ENCODE results near the gene MARK1.
"Not testable (repeated sequence)": the region's sequence is repeated elsewhere in the genome, so short reads cannot be mapped to it uniquely, and the experiment has no call there.

MARK1 gene

GRCh38 chr1:220595179-220595578 is 67.2 kb downstream of the MARK1 start:
- H3K4me3 ChIP-seq (replicated peaks in 1 of 2; ENCODE audit: low read depth in 2 of 2, low read length in 2 of 2) = no peak overlapping the region
- DNase-seq (ENCODE audit: low read depth in 2 of 2) = no peak
- TF ChIP-seq, protein P1, sequence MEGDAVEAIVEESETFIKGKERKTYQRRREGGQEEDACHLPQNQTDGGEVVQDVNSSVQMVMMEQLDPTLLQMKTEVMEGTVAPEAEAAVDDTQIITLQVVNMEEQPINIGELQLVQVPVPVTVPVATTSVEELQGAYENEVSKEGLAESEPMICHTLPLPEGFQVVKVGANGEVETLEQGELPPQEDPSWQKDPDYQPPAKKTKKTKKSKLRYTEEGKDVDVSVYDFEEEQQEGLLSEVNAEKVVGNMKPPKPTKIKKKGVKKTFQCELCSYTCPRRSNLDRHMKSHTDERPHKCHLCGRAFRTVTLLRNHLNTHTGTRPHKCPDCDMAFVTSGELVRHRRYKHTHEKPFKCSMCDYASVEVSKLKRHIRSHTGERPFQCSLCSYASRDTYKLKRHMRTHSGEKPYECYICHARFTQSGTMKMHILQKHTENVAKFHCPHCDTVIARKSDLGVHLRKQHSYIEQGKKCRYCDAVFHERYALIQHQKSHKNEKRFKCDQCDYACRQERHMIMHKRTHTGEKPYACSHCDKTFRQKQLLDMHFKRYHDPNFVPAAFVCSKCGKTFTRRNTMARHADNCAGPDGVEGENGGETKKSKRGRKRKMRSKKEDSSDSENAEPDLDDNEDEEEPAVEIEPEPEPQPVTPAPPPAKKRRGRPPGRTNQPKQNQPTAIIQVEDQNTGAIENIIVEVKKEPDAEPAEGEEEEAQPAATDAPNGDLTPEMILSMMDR (IDR thresholded peaks at IDR 0.05; ENCODE audit: low read depth, low read length) = no peak

- no peak for DNase-seq (ENCODE audit: low read depth in 2 of 2)
- TF ChIP-seq, protein P1 (IDR thresholded peaks at IDR 0.05; ENCODE audit: low read depth, low read length) = no peak
Measured at GRCh38 chr1:220604926-220605325, 77.0 kb downstream of the MARK1 start.

DNA sequence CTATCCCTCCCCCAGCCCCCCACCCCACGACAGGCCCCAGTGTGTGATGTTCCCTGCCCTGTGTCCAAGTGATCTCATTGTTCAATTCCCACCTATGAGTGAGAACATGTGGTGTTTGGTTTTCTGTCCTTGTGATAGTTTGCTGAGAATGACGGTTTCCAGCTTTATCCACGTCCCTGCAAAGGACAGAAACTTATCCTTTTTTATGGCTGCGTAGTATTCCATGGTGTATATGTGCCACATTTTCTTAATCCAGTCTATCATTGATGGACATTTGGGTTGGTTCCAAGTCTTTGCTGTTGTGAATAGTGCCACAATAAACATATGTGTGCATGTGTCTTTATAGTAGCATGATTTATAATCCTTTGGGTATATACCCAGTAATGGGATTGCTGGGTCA is 77.7 kb downstream of the MARK1 start:
- not testable (repeated sequence) for H3K4me3 ChIP-seq (replicated peaks in 1 of 2; ENCODE audit: low read depth in 2 of 2, low read length in 2 of 2); DNase-seq (ENCODE audit: low read depth in 2 of 2)

More at GRCh38 chr1:220604926-220605325, 77.0 kb downstream of the MARK1 start:
- no peak overlapping the region for H3K4me3 ChIP-seq (replicated peaks in 1 of 2; ENCODE audit: low read depth in 2 of 2, low read length in 2 of 2)

GRCh38 chr1:220611100-220611499 is 83.2 kb downstream of the MARK1 start:
- H3K4me3 ChIP-seq (replicated peaks in 1 of 2; ENCODE audit: low read depth in 2 of 2, low read length in 2 of 2); DNase-seq (ENCODE audit: low read depth in 2 of 2): not testable (repeated sequence)

DNA sequence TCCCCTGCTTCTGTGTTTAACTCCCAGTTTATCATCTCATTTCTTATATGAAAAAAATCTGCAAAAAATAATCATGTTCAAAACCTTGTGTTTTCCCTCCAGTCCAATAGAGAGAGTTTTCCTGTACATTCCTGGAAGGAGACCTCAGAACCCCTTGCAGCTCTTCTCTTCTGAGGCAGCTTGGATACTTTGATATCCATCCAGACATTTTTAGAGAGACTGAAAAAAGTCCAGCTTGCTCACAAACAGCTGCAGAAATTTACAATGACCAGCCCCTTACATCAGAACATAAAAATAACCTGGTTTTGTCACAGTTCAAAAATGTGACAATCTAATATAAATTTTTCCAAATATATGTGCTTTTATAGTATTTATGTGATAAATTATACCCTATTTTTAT is 88.9 kb downstream of the MARK1 start:
- no peak for DNase-seq (ENCODE audit: low read depth in 2 of 2)
- H3K4me3 ChIP-seq (replicated peaks in 1 of 2; ENCODE audit: low read depth in 2 of 2, low read length in 2 of 2) = no peak overlapping the region
- TF ChIP-seq, protein P1 (IDR thresholded peaks at IDR 0.05; ENCODE audit: low read depth, low read length) = no peak

DNA sequence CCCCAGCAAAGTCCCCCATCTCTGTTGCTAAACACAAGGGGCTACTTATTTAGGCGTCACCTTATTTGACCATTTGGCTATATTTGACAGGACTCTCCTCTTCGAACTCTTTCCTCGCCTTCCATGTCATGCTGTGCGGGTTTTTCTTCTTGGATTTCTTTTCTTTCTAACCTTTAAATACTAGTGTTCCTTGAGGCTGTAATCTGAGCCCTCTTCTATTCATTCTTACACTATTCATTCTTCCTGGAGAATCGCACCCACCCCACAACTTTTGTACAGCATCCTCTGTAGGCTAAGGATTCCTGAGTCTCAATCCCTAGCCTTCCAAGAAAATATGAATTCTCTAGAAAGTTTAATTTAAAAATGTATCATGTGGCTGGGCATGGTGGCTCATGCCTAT is 100.5 kb downstream of the MARK1 start:
- DNase-seq (ENCODE audit: low read depth in 2 of 2) = no peak
- H3K4me3 ChIP-seq (replicated peaks in 1 of 2; ENCODE audit: low read depth in 2 of 2, low read length in 2 of 2) = no peak overlapping the region
- TF ChIP-seq, protein P1 (IDR thresholded peaks at IDR 0.05; ENCODE audit: low read depth, low read length) = no peak

DNA sequence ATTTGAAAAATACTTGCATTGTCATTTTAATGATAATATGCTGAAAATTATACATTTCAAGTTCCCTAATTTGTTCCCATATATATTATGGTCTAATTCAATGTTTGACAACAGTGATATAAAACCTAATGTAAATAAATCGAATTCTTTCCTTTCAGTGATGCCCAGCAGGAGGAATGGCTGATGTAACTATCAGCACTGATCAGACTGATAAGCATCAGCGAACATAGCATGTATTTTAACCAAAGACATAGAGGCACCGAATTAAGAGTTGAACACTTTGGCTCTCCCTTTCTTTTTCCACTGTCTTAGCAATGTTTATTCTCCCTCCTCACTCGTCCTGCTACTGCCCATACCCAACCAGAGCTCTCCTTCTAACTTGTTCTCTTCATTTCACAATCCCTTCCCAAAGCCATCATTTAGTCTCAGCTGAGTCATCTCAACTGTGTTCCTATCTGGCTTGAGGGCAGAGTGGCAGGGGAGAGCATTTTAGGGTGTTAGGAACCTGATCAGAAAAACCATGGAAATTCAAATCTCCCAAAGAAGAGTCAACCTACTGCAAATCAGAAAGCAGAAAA is 103.4 kb downstream of the MARK1 start:
- TF ChIP-seq, protein P1 (IDR thresholded peaks at IDR 0.05; ENCODE audit: low read depth, low read length) = no peak
- H3K4me3 ChIP-seq (replicated peaks in 1 of 2; ENCODE audit: low read depth in 2 of 2, low read length in 2 of 2) = no peak overlapping the region
- DNase-seq (ENCODE audit: low read depth in 2 of 2) = no peak

GRCh38 chr1:220637759-220638158 is 109.8 kb downstream of the MARK1 start:
- DNase-seq (ENCODE audit: low read depth in 2 of 2) = no peak
- TF ChIP-seq, protein P1 (IDR thresholded peaks at IDR 0.05; ENCODE audit: low read depth, low read length) = no peak
- H3K4me3 ChIP-seq (replicated peaks in 1 of 2; ENCODE audit: low read depth in 2 of 2, low read length in 2 of 2) = no peak overlapping the region
